IMR-90 (cell line): ENCODE measurements around the gene NSUN7. TPM values are rescaled to one million over a fixed set of nuclear protein-coding genes. Genes with fewer than 3 reads are reported as not detected.

Experiments
- ATAC-seq: fragments of 200-7000 bp; cut with Tn5 transposase; 2 replicates; pipeline ENCODE4 v1.9.1; 2020; ENCODE audit warnings: low read depth, mild to moderate bottlenecking, moderate library complexity
- BruUV-seq: library from RNA; stranded (reverse); fragments of 400-500 nt; replicated peaks from 2 replicates; lab custom pipeline; 2021; lab: Mats Ljungman, UMichigan
- CTCF ChIA-PET: fragments of 300-600 bp; formaldehyde crosslinking; extraction: SDS; loops from one replicate; lab custom pipeline; 2021; ENCODE audit warnings: antibody characterized with exemption; lab: Yijun Ruan, JAX
- POLR2A ChIA-PET: fragments of 300-600 bp; sonication (Branson Sonifier 250); formaldehyde crosslinking; loops from one replicate; lab custom pipeline; 2022; ENCODE audit warnings: antibody characterized with exemption; ENCODE audit not compliant: unreplicated experiment; lab: Charles Lee
- DNase-seq: peaks from one replicate; pipeline ENCODE4 v3.0.0; 2013
- H2AFZ ChIP-seq: replicated peaks from 2 replicates; pipeline ENCODE3; 2013; ENCODE audit warnings: low read length, mild to moderate bottlenecking; ENCODE audit not compliant: poor library complexity
- H2AK5ac ChIP-seq: 2 replicates; pipeline ENCODE4 v1.6.1; 2013; ENCODE audit warnings: low read depth, low read length, inconsistent platforms
- H2AK9ac ChIP-seq: replicated peaks from 2 replicates; pipeline ENCODE3; 2013; ENCODE audit warnings: mild to moderate bottlenecking, low read depth, low read length, moderate library complexity; ENCODE audit not compliant: poor library complexity
- H2BK120ac ChIP-seq: 2 replicates; pipeline ENCODE4 v1.6.1; 2013; ENCODE audit warnings: low read depth, low read length, inconsistent platforms
- H2BK15ac ChIP-seq: 3 replicates; pipeline ENCODE4 v1.6.1; 2013; ENCODE audit warnings: low read depth, low read length, inconsistent platforms
- H2BK20ac ChIP-seq: 2 replicates; pipeline ENCODE4 v1.6.1; 2013; ENCODE audit warnings: low read depth, mild to moderate bottlenecking, inconsistent platforms, low read length, moderate library complexity
- H2BK5ac ChIP-seq: 2 replicates; pipeline ENCODE4 v1.6.1; 2013; ENCODE audit warnings: mild to moderate bottlenecking, low read depth, low read length, inconsistent platforms; ENCODE audit not compliant: poor library complexity, severe bottlenecking
- H3K14ac ChIP-seq: replicated peaks from 2 replicates; pipeline ENCODE4 v1.6.1; 2013; ENCODE audit warnings: low read depth, low read length, inconsistent platforms
- H3K18ac ChIP-seq: 2 replicates; pipeline ENCODE4 v1.6.1; 2013; ENCODE audit warnings: low read depth, low read length, control low read depth
- H3K23ac ChIP-seq: 2 replicates; pipeline ENCODE4 v1.6.1; 2013; ENCODE audit warnings: low read depth, low read length, inconsistent platforms
- H3K27ac ChIP-seq: 2 replicates; pipeline ENCODE4 v1.5.1; 2013; ENCODE audit warnings: mild to moderate bottlenecking, control low read depth, low read length; ENCODE audit not compliant: insufficient read depth
- H3K27me3 ChIP-seq: 2 replicates; pipeline ENCODE4 v1.6.1; 2013; ENCODE audit warnings: low read length; ENCODE audit not compliant: control insufficient read depth, insufficient read depth
- H3K36me3 ChIP-seq: 2 replicates; pipeline ENCODE4 v1.6.1; 2013; ENCODE audit warnings: low read length, mixed read lengths; ENCODE audit not compliant: control insufficient read depth, insufficient read depth
- H3K4ac ChIP-seq: 2 replicates; pipeline ENCODE4 v1.6.1; 2013; ENCODE audit warnings: low read depth, low read length, inconsistent platforms
- H3K4me1 ChIP-seq: 2 replicates; pipeline ENCODE4 v1.6.1; 2013; ENCODE audit warnings: low read length, mixed read lengths; ENCODE audit not compliant: control insufficient read depth, insufficient read depth
- H3K4me2 ChIP-seq: 2 replicates; pipeline ENCODE4 v1.6.1; 2013; ENCODE audit warnings: low read depth, mild to moderate bottlenecking, control low read depth, low read length, moderate library complexity
- H3K4me3 ChIP-seq: 2 replicates; pipeline ENCODE4 v1.5.1; 2013; ENCODE audit warnings: low read depth, mild to moderate bottlenecking, control low read depth, low read length, moderate library complexity; ENCODE audit not compliant: insufficient read depth
- H3K56ac ChIP-seq: 2 replicates; pipeline ENCODE4 v1.6.1; 2013; ENCODE audit warnings: low read length, inconsistent platforms; ENCODE audit not compliant: insufficient read depth; ENCODE audit errors: extremely low read depth
- H3K79me1 ChIP-seq, 2 experiments: 2 replicates each; pipeline ENCODE4 v1.6.1; 2013; ENCODE audit warnings: low read length in 2 of 2, inconsistent platforms in 1 of 2, low read depth in 1 of 2
- H3K9ac ChIP-seq: 2 replicates; pipeline ENCODE4 v1.6.1; 2013; ENCODE audit warnings: low read depth, low read length, control low read depth
- H3K9me1 ChIP-seq: 2 replicates; pipeline ENCODE4 v1.6.1; 2013; ENCODE audit warnings: low read length, inconsistent platforms; ENCODE audit not compliant: insufficient read depth
- H3K9me3 ChIP-seq: 2 replicates; pipeline ENCODE4 v1.6.1; 2013; ENCODE audit warnings: low read length; ENCODE audit not compliant: control insufficient read depth, insufficient read depth
- H4K20me1 ChIP-seq: 2 replicates; pipeline ENCODE4 v1.6.1; 2013; ENCODE audit warnings: low read length, inconsistent platforms; ENCODE audit not compliant: insufficient read depth
- H4K5ac ChIP-seq: 2 replicates; pipeline ENCODE4 v1.6.1; 2013; ENCODE audit warnings: mild to moderate bottlenecking, low read depth, low read length, control low read depth
- H4K8ac ChIP-seq, 2 experiments: 2 replicates each; pipeline ENCODE4 v1.6.1; 2013; ENCODE audit warnings: low read depth in 2 of 2, low read length in 2 of 2, control low read depth in 1 of 2, inconsistent platforms in 1 of 2
- H4K91ac ChIP-seq: 2 replicates; pipeline ENCODE4 v1.6.1; 2013; ENCODE audit warnings: low read depth, low read length, inconsistent platforms; ENCODE audit not compliant: insufficient read depth
- RAD21 ChIP-seq: IDR thresholded peaks from 2 replicates; pipeline ENCODE4 v1.6.1; 2012; ENCODE audit warnings: low read length, improper control_type of control experiment
- WGBS, 2 experiments: methylation state at CpG; one replicate each; pipeline versions ENCODE4 v1.1.5 to v1.1.7; 2013; ENCODE audit warnings: missing lambda C conversion rate in 2 of 2; ENCODE audit not compliant: insufficient read length in 1 of 2; ENCODE audit errors: extremely low coverage in 2 of 2; 5-methylcytosine and 5-hydroxymethylcytosine counted together
- dilution Hi-C: fragments of 300-500 bp; cut with HindIII; formaldehyde crosslinking; loops from one replicate; pipeline ENCODE4 v1.14.3; 2018; ENCODE audit warnings: low sequenced_read_pairs; ENCODE audit not compliant: unreplicated experiment
- in situ Hi-C: fragments of 300-500 bp; cut with MboI; formaldehyde crosslinking; loops from 3 replicates; pipeline ENCODE4 v1.14.3; 2019; ENCODE audit warnings: low sequenced_read_pairs, inconsistent platforms, mixed read lengths
- intact Hi-C: fragments of 100-400 bp; cut with micrococcal nuclease; formaldehyde crosslinking; loops from 2 replicates; pipeline ENCODE4 v1.10.0; 2022
- polyA plus RNA-seq, 3 experiments: library from polyadenylated mRNA; depleted of rRNA; stranded (reverse); fragments of >200 nt; gene quantifications; 2 replicates each; pipeline ENCODE4 v1.2.3, GENCODE V29; 2012; ENCODE audit warnings: low replicate concordance in 1 of 3
- total RNA-seq: library from RNA; depleted of rRNA; stranded (reverse); fragments of >200 nt; gene quantifications from 2 replicates; pipeline ENCODE4 v1.2.3, GENCODE V29; 2012

NSUN7 gene
- total and polyA plus RNA-seq, 2 of the 4 experiments (the other 2 are of a cell fraction): not detected

DNA sequence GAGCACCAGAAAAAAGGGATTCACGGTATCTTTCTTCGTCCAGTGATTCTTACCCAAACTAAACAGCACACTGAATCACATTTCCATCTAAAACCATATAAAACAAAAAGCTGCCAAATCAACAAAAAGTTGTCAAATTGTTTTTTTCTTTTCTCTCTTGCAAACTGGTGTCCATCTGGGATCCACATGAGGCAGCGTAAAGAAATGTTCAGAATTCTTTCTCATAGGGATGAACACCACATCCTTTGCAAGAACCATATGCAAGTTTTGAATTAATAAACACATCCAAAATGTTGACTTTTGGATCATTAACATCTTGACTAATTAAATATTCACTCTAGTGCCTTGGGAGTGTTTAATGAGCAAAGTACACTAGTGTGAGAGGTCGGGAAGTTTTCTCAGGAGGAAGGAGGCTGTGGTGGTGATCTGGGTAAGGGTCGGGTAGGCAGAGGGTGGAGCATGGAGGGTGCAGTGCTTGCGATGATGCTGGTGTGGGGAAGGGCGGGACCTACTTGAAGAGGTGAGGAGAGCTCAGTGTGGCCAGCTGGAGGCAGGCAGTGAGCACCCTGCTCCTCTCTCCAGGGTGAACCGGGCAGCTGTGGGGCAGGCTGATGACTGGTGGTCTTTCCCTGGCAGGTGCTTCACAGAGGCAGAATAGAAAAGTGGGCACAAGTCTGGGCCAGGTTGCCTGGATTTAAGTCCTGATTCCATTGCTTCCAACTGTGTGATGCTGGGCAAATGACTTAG lies 72.8 kb downstream of the NSUN7 start:
- intact Hi-C loops: no loop called here
- DNase-seq (no peak), ATAC-seq (no peak)

More for the DNA sequence above, 72.8 kb downstream of the NSUN7 start:
- H3K14ac ChIP-seq: no peak overlapping the region
- H2BK20ac ChIP-seq: no peak overlapping the region
- H4K20me1 ChIP-seq: no peaks in the 10 kb centered on the region
- H3K23ac ChIP-seq: no peak overlapping the region
- ChIA-PET POLR2A (no interaction called here), CTCF (no interaction called here)
- no peaks in the 10 kb centered on the region for H3K4me1 ChIP-seq
- TF ChIP-seq RAD21: no peak
- no peak overlapping the region for H3K27ac ChIP-seq
- no peak overlapping the region for H3K4me3 ChIP-seq
- H3K18ac ChIP-seq: no peak overlapping the region
- H2BK15ac ChIP-seq: no peak overlapping the region
- H2BK5ac ChIP-seq: no peak overlapping the region
- H3K9ac ChIP-seq: no peak overlapping the region
- no peak overlapping the region for H3K56ac ChIP-seq
- in situ Hi-C loops: loop anchor here (25.0 kb wide), 1 partner anchor 110 kb away; no protein-coding TSS in a partner anchor
- no peak overlapping the region for H2BK120ac ChIP-seq
- H3K79me1 ChIP-seq: no peaks in the 10 kb centered on the region
- H3K4ac ChIP-seq: no peak overlapping the region
- no peaks in the 10 kb centered on the region for H3K27me3 ChIP-seq
- peaks cover 37% of the 10 kb centered on the region for H3K36me3 ChIP-seq
- no peak overlapping the region for H4K8ac ChIP-seq
- no peaks in the 10 kb centered on the region for H3K9me3 ChIP-seq
- BruUV-seq: no TSS peak
- H3K4me2 ChIP-seq: no peak overlapping the region
- H2AK9ac ChIP-seq: no peak overlapping the region
- dilution Hi-C loops: no loop called here
- H4K91ac ChIP-seq: no peak overlapping the region
- WGBS, 2 experiments: 74% methylated on average over 3 of the region's 8 CpGs; no CpG with 5 or more reads in 1 of the 2 experiments
- H2AFZ ChIP-seq: no peak overlapping the region
- H4K5ac ChIP-seq: no peak overlapping the region
- no peak overlapping the region for H2AK5ac ChIP-seq
- H3K9me1 ChIP-seq: peaks cover 4% of the 10 kb centered on the region; the same call in 1 of the 2 replicates
